Esophagus muscularis mucosa (tissue), 4 donors: ENCODE results near the gene TRABD2B. TPM values are rescaled to one million over a fixed set of nuclear protein-coding genes. Genes with fewer than 3 reads are reported as not detected.

Source experiments
- DNase-seq: peaks from one replicate; pipeline ENCODE4 v3.0.0-alpha.2; 2017; ENCODE audit errors: extremely low spot score
- H3K27ac ChIP-seq, 4 donors: fragments of 200-600 bp; sonication (generic); replicated peaks in 1 of 4; 1 replicate in 3 of 4; 2 replicates in 1 of 4; pipeline ENCODE4 v1.5.1; 2016 to 2019; ENCODE audit warnings: mild to moderate bottlenecking in 1 of 4
- H3K27me3 ChIP-seq, 4 donors: fragments of 200-600 bp; sonication (generic); one replicate each; pipeline versions ENCODE4 v1.5.1 to v1.6.0; 2016 to 2019
- H3K36me3 ChIP-seq, 4 donors: fragments of 200-600 bp; sonication (generic); one replicate each; pipeline ENCODE4 v1.5.1; 2016 to 2019
- H3K4me1 ChIP-seq, 4 donors: fragments of 200-600 bp; sonication (generic); one replicate each; pipeline ENCODE4 v1.5.1; 2016 to 2019
- H3K4me3 ChIP-seq, 4 donors: fragments of 200-600 bp; sonication (generic); 1 replicate in 2 of 4; 2 replicates in 2 of 4; pipeline ENCODE4 v1.5.1; 2016 to 2019; ENCODE audit warnings: mild to moderate bottlenecking in 4 of 4, moderate library complexity in 1 of 4
- H3K9me3 ChIP-seq, 4 donors: fragments of 200-600 bp; sonication (generic); 1 replicate in 3 of 4; 2 replicates in 1 of 4; pipeline ENCODE4 v1.5.1; 2016 to 2019
- EP300 ChIP-seq: sonication (generic); formaldehyde crosslinking; IDR thresholded peaks from one replicate; pipeline ENCODE4 v1.6.1; 2017; ENCODE audit warnings: antibody characterized with exemption
- POLR2A ChIP-seq: fragments of 450-650 bp; IDR thresholded peaks from one replicate; pipeline ENCODE4 v1.6.1; 2017; ENCODE audit warnings: antibody characterized with exemption, moderate library complexity, mild to moderate bottlenecking, low read depth
- POLR2AphosphoS5 ChIP-seq, 2 donors: sonication (generic); formaldehyde crosslinking; IDR thresholded peaks; one replicate each; pipeline ENCODE4 v1.6.1; 2017; ENCODE audit warnings: antibody characterized with exemption in 2 of 2
- WGBS: methylation state at CpG from one replicate; pipeline ENCODE4 v1.1.5; 2018; 5-methylcytosine and 5-hydroxymethylcytosine counted together
- intact Hi-C: fragments of 100-400 bp; cut with DNase I; formaldehyde crosslinking; loops from one replicate; pipeline ENCODE4 v1.15.1; 2023
- total RNA-seq, 4 donors: library from RNA; depleted of rRNA; stranded (reverse); fragments of >200 nt; gene quantifications; one replicate each; pipeline versions ENCODE4 v1.1.0 to v1.2.1, GENCODE V29; 2016
- TF ChIP-seq, protein P1 (sequence below), 3 experiments: fragments of 200-600 bp in 2 of 3; fragments of 450-650 bp in 1 of 3; sonication (generic) in 2 of 3; IDR thresholded peaks; one replicate each; pipeline ENCODE4 v1.5.1; 2017 to 2019; ENCODE audit warnings: antibody characterized with exemption in 3 of 3, mild to moderate bottlenecking in 2 of 3, moderate library complexity in 1 of 3

Gene TRABD2B
- total RNA-seq, 4 donors from 2014 or later: 4.0 to 7.6 (median 4.1) TPM

GRCh38 chr1:47830021-47830420, 167.2 kb downstream of the TRABD2B start:
- H3K9me3 ChIP-seq: peaks cover 0 to 4% (median under 1%) of the 10 kb centered on the region in 4 donors
- H3K4me1 ChIP-seq: peaks cover 0 to 29% (median 14%) of the 10 kb centered on the region in 4 donors
- intact Hi-C loops: no loop called here
- WGBS: 82% methylated on average over 4 of the region's 4 CpGs
- H3K27ac ChIP-seq: peak overlapping the region in 1 of 4 donors; percentile 10
- no peak for DNase-seq
- H3K4me3 ChIP-seq: no peak overlapping the region
- TF ChIP-seq EP300 (no peak), POLR2AphosphoS5 (IDR thresholded peaks at IDR 0.05) (no peak), POLR2A (no peak)
- TF ChIP-seq, protein P1, sequence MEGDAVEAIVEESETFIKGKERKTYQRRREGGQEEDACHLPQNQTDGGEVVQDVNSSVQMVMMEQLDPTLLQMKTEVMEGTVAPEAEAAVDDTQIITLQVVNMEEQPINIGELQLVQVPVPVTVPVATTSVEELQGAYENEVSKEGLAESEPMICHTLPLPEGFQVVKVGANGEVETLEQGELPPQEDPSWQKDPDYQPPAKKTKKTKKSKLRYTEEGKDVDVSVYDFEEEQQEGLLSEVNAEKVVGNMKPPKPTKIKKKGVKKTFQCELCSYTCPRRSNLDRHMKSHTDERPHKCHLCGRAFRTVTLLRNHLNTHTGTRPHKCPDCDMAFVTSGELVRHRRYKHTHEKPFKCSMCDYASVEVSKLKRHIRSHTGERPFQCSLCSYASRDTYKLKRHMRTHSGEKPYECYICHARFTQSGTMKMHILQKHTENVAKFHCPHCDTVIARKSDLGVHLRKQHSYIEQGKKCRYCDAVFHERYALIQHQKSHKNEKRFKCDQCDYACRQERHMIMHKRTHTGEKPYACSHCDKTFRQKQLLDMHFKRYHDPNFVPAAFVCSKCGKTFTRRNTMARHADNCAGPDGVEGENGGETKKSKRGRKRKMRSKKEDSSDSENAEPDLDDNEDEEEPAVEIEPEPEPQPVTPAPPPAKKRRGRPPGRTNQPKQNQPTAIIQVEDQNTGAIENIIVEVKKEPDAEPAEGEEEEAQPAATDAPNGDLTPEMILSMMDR (IDR thresholded peaks at IDR 0.05): no peak
- no peaks in the 10 kb centered on the region for H3K36me3 ChIP-seq
- no peaks in the 10 kb centered on the region for H3K27me3 ChIP-seq

DNA sequence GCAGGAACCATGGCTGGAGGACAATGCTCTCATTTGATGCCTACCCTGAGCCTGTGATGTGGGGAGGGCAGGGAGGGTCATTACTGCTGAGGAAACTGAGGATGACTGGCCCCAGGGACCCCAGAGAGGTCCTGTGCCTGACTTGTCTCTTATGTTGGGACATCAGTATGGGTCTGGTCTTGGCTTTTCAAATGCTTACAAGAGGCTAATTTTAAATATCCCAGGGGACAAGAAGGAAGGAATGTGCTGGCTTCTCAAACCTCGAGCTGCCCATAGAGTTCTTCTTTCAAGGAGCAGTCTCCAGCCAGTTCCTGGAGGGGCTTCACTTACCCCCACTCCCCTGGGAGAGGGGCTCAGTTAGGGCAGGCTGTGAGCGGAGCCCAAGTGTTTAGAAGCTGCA, 168.2 kb downstream of the TRABD2B start:
- H3K4me3 ChIP-seq: no peak overlapping the region
- DNase-seq: no peak
- H3K4me1 ChIP-seq: peaks cover 0 to 36% (median 18%) of the 10 kb centered on the region in 4 donors
- H3K9me3 ChIP-seq: no peaks in the 10 kb centered on the region
- no peaks in the 10 kb centered on the region for H3K36me3 ChIP-seq
- TF ChIP-seq, protein P1 (IDR thresholded peaks at IDR 0.05): no peak
- no peak for TF ChIP-seq EP300
- TF ChIP-seq POLR2AphosphoS5 (IDR thresholded peaks at IDR 0.05): no peak
- TF ChIP-seq POLR2A: no peak
- no peaks in the 10 kb centered on the region for H3K27me3 ChIP-seq
- H3K27ac ChIP-seq: peak overlapping the region in 3 of 4 donors; percentile 15 to 31 (median 23)
- 86% methylated on average over 2 of the region's 2 CpGs for WGBS
- intact Hi-C loops: no loop called here

DNA sequence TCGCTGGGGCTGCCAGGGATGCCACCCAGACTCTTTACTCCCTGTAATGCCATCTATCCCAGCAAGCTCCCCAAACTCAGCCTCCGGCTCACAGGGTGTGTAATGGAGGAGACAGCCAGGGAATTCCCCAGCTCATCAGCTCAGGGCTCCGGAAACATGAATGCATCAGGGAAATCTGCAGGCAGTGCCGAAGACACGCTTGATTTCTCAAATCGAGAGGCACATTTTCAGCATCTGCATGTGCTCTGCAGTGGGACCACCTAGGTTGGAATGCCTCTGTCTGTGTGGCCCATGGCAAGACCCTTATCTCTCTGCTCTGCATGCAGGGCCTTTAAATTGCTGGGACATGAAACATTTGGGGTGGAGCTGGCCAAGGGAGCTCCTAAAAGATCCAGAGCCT, 170.1 kb downstream of the TRABD2B start:
- H3K4me3 ChIP-seq: no peak overlapping the region
- no peak overlapping the region for H3K27ac ChIP-seq
- WGBS: 87% methylated on average over 4 of the region's 6 CpGs
- no peaks in the 10 kb centered on the region for H3K9me3 ChIP-seq
- H3K4me1 ChIP-seq: peaks cover 0 to 49% (median 30%) of the 10 kb centered on the region in 4 donors
- no peaks in the 10 kb centered on the region for H3K36me3 ChIP-seq
- DNase-seq: no peak
- no peak for TF ChIP-seq POLR2A
- TF ChIP-seq POLR2AphosphoS5 (IDR thresholded peaks at IDR 0.05): no peak
- TF ChIP-seq, protein P1 (IDR thresholded peaks at IDR 0.05): no peak
- no peak for TF ChIP-seq EP300
- intact Hi-C loops: no loop called here
- H3K27me3 ChIP-seq: no peaks in the 10 kb centered on the region

DNA sequence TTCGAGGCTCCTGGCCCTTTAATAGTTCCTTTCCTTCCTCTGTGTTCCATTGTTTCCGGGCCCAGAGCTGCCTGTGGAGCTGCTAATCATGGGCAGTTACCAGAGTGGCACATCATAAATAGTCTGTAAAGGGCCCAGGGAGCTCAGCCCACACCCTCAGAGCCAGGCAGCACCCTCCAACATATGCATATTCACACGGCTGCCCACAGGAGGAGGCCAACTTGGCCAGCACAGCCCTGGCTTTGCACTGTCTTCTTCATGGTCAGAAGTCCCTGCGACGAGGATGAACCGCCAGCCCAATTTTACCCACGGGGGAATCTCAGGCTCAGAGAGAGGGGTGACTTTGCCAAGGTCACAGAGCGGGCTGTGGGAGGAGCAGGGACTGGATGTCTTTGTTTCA, 172.5 kb downstream of the TRABD2B start:
- H3K4me1 ChIP-seq: peaks cover 0 to 42% (median 27%) of the 10 kb centered on the region in 4 donors
- H3K27ac ChIP-seq: peak overlapping the region in 1 of 4 donors; percentile 18
- intact Hi-C loops: no loop called here
- no peaks in the 10 kb centered on the region for H3K9me3 ChIP-seq
- TF ChIP-seq POLR2A (no peak), POLR2AphosphoS5 (IDR thresholded peaks at IDR 0.05) (no peak), EP300 (no peak)
- TF ChIP-seq, protein P1 (IDR thresholded peaks at IDR 0.05): no peak
- no peaks in the 10 kb centered on the region for H3K27me3 ChIP-seq
- H3K4me3 ChIP-seq: no peak overlapping the region
- no peak for DNase-seq
- H3K36me3 ChIP-seq: no peaks in the 10 kb centered on the region
- 72% methylated on average over 7 of the region's 8 CpGs for WGBS

- no peak for DNase-seq
- Histone ChIP-seq H3K9me3 (no peaks in the 10 kb centered on the region), H3K27ac (peak overlapping the region in 1 of 4 donors; percentile 18), H3K4me3 (no peak overlapping the region), H3K4me1 (peaks cover 0 to 44% (median 26%) of the 10 kb centered on the region in 4 donors), H3K27me3 (no peaks in the 10 kb centered on the region), H3K36me3 (no peaks in the 10 kb centered on the region)
- 91% methylated on average over 3 of the region's 3 CpGs for WGBS
- TF ChIP-seq POLR2A: no peak
- no peak for TF ChIP-seq POLR2AphosphoS5 (IDR thresholded peaks at IDR 0.05)
- no peak for TF ChIP-seq EP300
- TF ChIP-seq, protein P1 (IDR thresholded peaks at IDR 0.05): no peak
- intact Hi-C loops: no loop called here
These were observed 172.9 kb downstream of the TRABD2B start for GRCh38 chr1:47824297-47824696.
